Measurements from ENCODE around the gene TP73. TPM values are rescaled to one million over a fixed set of nuclear protein-coding genes. Genes with fewer than 3 reads are reported as not detected.

TP73 gene
- total RNA-seq, 2 donors from 2014 or later, result 5.1 to 15.1 TPM

GRCh38 chr1:3623441-3624199, 28.7 kb upstream of the TP73 start:
- intact Hi-C loops (cut with DNase I), result no loop called here
- Histone ChIP-seq H3K36me3 (peaks cover 0 to 6% of the 10 kb centered on the region in 2 donors), H3K4me1 (replicated peaks) (peaks cover 15% of the 10 kb centered on the region), H3K9me3 (no peaks in the 10 kb centered on the region), H3K4me3 (peak overlapping the region; percentile 72 to 95), H3K27ac (peak overlapping the region in 1 of 2 donors; percentile 75), H3K27me3 (replicated peaks; ENCODE audit: insufficient read depth) (no peaks in the 10 kb centered on the region)
- no peak for TF ChIP-seq POLR2AphosphoS5 (IDR thresholded peaks at IDR 0.05)
- no peak for TF ChIP-seq CTCF (IDR thresholded peaks at IDR 0.05)
- no peak for TF ChIP-seq POLR2A (IDR thresholded peaks at IDR 0.05)
- 31% methylated on average over 23 of the region's 23 CpGs for WGBS
- DNase-seq (ENCODE audit: low spot score), result no peak

GRCh38 chr1:3624200-3625136, 27.8 kb upstream of the TP73 start, which contains the start of gene TPRG1L:
TPRG1L (plus strand) TSS chr1:3625015; CDS start chr1:3625073, 58 bp downstream.
- TF ChIP-seq POLR2AphosphoS5 (IDR thresholded peaks at IDR 0.05) (peak; percentile 97), CTCF (IDR thresholded peaks at IDR 0.05) (no peak), POLR2A (IDR thresholded peaks at IDR 0.05) (peak; percentile 44)
- Histone ChIP-seq H3K27me3 (replicated peaks; ENCODE audit: insufficient read depth) (no peaks in the 10 kb centered on the region), H3K27ac (peak within 1 kb of the TSS; percentile 64 to 83), H3K9me3 (no peaks in the 10 kb centered on the region), H3K36me3 (peaks cover 0 to 6% of the 10 kb centered on the region in 2 donors), H3K4me3 (peak within 1 kb of the TSS; percentile 72 to 95), H3K4me1 (replicated peaks) (peaks cover 13% of the 10 kb centered on the region)
- whole genome bisulfite sequencing, result under 1% methylated on average over 78 of the region's 108 CpGs
- intact Hi-C loops (cut with DNase I), result no loop called here
- DNase-seq (ENCODE audit: low spot score), result peak; percentile 99

GRCh38 chr1:3625151-3625907, 27.0 kb upstream of the TP73 start:
- intact Hi-C loops (cut with DNase I), result no loop called here
- DNase-seq (ENCODE audit: low spot score), result peak; percentile 39
- Histone ChIP-seq H3K36me3 (peaks cover 0 to 6% of the 10 kb centered on the region in 2 donors), H3K27me3 (replicated peaks; ENCODE audit: insufficient read depth) (no peaks in the 10 kb centered on the region), H3K4me3 (peak overlapping the region; percentile 72 to 95), H3K9me3 (no peaks in the 10 kb centered on the region), H3K4me1 (replicated peaks) (peaks cover 13% of the 10 kb centered on the region), H3K27ac (peak overlapping the region; percentile 64 to 83)
- 3% methylated on average over 62 of the region's 71 CpGs for WGBS
- peak in 1 of 4 experiments; percentile 5 for TF ChIP-seq CTCF (IDR thresholded peaks at IDR 0.05)
- peak; percentile 23 for TF ChIP-seq POLR2AphosphoS5 (IDR thresholded peaks at IDR 0.05)
- peak; percentile 29 for TF ChIP-seq POLR2A (IDR thresholded peaks at IDR 0.05)

GRCh38 chr1:3626025-3626424, 26.3 kb upstream of the TP73 start:
- Histone ChIP-seq H3K9me3 (no peaks in the 10 kb centered on the region), H3K36me3 (peaks cover 0 to 6% of the 10 kb centered on the region in 2 donors), H3K27me3 (replicated peaks; ENCODE audit: insufficient read depth) (no peaks in the 10 kb centered on the region), H3K4me3 (no peak overlapping the region), H3K4me1 (replicated peaks) (peaks cover 13% of the 10 kb centered on the region), H3K27ac (no peak overlapping the region)
- TF ChIP-seq POLR2A (IDR thresholded peaks at IDR 0.05) (no peak), CTCF (IDR thresholded peaks at IDR 0.05) (no peak), POLR2AphosphoS5 (IDR thresholded peaks at IDR 0.05) (no peak)
- intact Hi-C loops (cut with DNase I), result no loop called here
- 65% methylated on average over 4 of the region's 4 CpGs for WGBS
- no peak for DNase-seq (ENCODE audit: low spot score)
